ENCODE measurements around the gene FCN1.

FCN1 gene

DNA sequence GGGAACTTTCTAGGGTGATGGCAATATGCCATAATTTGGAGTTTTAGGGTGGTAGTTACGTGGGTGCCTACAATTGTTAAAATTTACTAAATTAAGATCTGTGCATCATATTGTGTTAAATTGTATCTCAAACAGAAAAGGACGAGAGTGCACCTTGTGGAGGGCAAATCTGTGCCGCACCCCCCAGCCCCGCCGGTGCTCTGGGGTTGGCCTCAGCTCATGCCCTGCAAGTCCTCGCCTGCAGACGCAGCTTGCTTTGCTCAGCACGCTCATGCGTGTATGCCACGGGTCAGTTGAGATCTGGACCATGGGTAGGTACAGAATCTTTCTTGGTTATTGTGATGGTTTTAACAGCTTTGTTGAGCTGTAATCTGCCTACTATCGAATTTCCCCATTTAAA, 33.7 kb upstream of the FCN1 start:
- DNase-seq (ENCODE audit: low read depth), result no peak

GRCh38 chr9:134950386-134951210, 32.9 kb upstream of the FCN1 start:
- no peak for DNase-seq (ENCODE audit: low read depth)

GRCh38 chr9:134949681-134950385, 32.1 kb upstream of the FCN1 start:
- DNase-seq (ENCODE audit: low read depth), result no peak

DNA sequence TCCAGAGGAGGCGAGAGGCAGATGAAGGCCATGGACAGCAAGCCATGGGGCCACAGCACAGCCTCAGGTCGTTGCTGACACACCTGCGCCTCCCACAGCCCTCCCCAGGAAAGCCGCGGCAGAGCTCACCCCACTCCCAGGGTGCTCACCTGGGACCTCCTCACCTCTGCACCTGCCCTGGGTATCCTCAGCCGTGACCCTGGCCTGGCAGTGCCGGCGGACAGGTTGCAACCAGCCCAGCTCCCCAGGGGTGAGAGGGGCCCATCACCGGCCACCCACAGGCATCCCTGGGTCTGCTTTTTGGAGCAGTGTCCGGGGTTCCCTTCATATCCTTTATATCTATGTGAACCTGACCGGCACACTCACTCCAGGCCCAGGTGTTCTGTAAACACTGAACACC, 30.4 kb upstream of the FCN1 start:
- no peak for DNase-seq (ENCODE audit: low read depth)

- DNase-seq (ENCODE audit: low read depth), result no peak
Observed at GRCh38 chr9:134947265-134947955, 29.7 kb upstream of the FCN1 start.

DNA sequence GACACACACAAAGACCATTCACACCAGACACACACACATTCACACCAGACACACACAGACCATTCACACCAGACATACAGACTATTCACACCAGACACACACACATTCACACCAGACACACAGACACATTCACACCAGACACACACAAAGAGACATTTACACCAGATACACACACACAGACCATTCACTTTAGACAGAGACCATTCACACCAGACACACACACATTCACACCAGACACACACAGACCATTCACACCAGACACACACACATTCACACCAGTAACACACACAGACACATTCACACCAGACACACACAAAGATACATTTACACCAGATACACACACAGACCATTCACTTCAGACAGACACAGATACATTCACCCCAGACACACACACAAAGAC, 29.0 kb upstream of the FCN1 start:
- no peak for DNase-seq (ENCODE audit: low read depth)

- no peak for DNase-seq (ENCODE audit: low read depth)
Observed at GRCh38 chr9:134945509-134946275, 28.0 kb upstream of the FCN1 start.

GRCh38 chr9:134944916-134945315, 27.2 kb upstream of the FCN1 start:
- no peak for DNase-seq (ENCODE audit: low read depth)

GRCh38 chr9:134944351-134944802, 26.7 kb upstream of the FCN1 start:
- no peak for DNase-seq (ENCODE audit: low read depth)

GRCh38 chr9:134943836-134944235, 26.1 kb upstream of the FCN1 start:
- DNase-seq (ENCODE audit: low read depth), result no peak

DNA sequence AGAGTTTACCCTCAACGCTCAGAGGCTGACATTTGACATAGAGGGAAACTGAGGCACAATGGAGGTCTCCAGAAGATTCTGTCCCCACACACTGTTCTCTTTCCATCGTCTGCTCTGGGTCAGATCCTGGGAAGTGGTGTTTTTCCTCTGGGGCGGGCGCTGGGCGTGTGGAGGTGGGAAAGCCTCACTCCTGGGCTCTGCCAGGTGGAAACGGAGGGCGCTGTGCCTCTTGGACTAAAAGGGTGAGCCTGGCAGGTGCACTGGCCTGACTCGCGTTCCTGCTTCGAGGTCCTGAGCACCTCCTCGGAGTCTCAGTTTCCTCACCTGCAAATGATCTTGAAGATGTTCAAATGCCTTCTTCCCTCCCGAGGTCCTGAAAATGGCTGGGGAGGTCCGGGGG, 25.7 kb upstream of the FCN1 start:
- no peak for DNase-seq (ENCODE audit: low read depth)

DNA sequence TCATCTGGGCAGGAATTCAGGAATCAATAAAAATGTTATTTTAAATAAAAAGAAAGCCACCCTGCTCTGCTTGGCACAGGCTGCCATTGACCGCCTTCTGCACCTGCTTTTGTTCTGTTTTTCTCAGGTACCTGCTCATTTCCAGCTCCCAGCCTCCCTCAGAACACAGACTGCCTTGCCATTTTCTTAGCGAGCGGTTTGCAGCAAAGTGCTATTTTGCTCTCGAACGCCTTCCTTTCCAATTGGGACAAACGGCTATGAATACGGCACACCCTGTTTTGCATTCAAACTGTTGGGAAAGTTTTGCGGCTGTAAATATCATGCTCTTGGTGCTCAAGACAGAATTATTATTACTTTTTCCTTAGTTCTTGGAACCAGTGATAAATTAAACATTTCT, 25.1 kb upstream of the FCN1 start:
- DNase-seq (ENCODE audit: low read depth), result no peak

- no peak for DNase-seq (ENCODE audit: low read depth)
Observed at GRCh38 chr9:134942011-134942787, 24.5 kb upstream of the FCN1 start.

GRCh38 chr9:134940236-134941208, 22.8 kb upstream of the FCN1 start:
- no peak for DNase-seq (ENCODE audit: low read depth)

DNA sequence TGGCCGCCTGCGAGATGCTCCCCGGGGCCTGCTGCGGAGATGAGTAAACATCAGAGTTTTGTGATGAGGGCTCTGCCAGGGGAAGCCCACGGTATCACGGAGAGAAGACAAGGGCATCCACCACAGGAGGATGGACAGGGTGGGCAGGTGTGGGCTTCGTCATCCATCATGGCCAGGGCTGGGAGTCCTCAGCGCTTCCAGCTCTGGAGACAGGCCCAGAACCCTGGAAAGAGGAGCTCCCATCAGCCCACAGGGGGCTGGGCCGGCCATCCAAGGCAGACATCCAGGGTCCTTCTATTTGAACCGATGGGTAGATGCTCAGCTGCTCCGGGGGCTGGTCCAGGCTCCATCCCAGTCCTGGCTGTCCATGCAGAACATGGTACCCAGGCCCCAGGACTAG, 22.1 kb upstream of the FCN1 start:
- no peak for DNase-seq (ENCODE audit: low read depth)

GRCh38 chr9:134939080-134939733, 21.5 kb upstream of the FCN1 start:
- DNase-seq (ENCODE audit: low read depth), result no peak

- no peak for DNase-seq (ENCODE audit: low read depth)
Observed at GRCh38 chr9:134938346-134939079, 20.8 kb upstream of the FCN1 start.

- DNase-seq (ENCODE audit: low read depth), result no peak
Observed at GRCh38 chr9:134937566-134938345, 20.0 kb upstream of the FCN1 start.
